Astrocyte of the cerebellum (primary cell): ENCODE data around the gene TMEM158.

Source experiments
- DNase-seq: peaks from one replicate; pipeline ENCODE4 v3.0.0-alpha.2; 2011; ENCODE audit warnings: low read depth
- H3K4me3 ChIP-seq: 2 replicates; pipeline ENCODE4 v1.5.1; 2011; ENCODE audit warnings: mild to moderate bottlenecking, low read depth, low read length, moderate library complexity
- in situ Hi-C: cut with HindIII; loops from 2 replicates; pipeline ENCODE4 v1.10.0; 2017; ENCODE audit warnings: low sequenced_read_pairs
- TF ChIP-seq, protein P1 (sequence below): IDR thresholded peaks from 2 replicates; pipeline ENCODE4 v1.5.1; 2012; ENCODE audit warnings: low read length, low read depth, moderate library complexity, mild to moderate bottlenecking; ENCODE audit errors: missing control alignments

TMEM158 gene

DNA sequence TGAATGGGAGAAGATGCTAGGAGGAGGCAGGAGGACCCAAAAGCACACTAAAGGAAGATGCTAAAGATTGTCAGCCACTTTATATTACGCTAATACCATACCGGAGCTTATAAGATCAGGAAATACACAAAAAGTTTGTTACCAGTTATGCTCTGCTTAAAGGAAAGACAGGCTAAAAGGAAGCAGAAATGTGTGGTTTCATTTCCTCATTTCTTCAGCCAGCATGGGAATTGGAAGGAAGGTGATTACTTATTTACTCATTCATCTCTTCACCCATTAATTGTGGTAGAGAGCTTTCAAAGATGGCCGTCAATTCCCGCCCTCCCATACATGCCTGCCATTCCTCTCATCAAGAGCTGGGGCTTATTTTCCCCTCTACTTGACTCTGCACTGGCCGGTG is 26.7 kb upstream of the TMEM158 start:
- TF ChIP-seq, protein P1, sequence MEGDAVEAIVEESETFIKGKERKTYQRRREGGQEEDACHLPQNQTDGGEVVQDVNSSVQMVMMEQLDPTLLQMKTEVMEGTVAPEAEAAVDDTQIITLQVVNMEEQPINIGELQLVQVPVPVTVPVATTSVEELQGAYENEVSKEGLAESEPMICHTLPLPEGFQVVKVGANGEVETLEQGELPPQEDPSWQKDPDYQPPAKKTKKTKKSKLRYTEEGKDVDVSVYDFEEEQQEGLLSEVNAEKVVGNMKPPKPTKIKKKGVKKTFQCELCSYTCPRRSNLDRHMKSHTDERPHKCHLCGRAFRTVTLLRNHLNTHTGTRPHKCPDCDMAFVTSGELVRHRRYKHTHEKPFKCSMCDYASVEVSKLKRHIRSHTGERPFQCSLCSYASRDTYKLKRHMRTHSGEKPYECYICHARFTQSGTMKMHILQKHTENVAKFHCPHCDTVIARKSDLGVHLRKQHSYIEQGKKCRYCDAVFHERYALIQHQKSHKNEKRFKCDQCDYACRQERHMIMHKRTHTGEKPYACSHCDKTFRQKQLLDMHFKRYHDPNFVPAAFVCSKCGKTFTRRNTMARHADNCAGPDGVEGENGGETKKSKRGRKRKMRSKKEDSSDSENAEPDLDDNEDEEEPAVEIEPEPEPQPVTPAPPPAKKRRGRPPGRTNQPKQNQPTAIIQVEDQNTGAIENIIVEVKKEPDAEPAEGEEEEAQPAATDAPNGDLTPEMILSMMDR: no peak
- in situ Hi-C loops: no loop called here
- no peak for DNase-seq
- no peak overlapping the region for H3K4me3 ChIP-seq

DNA sequence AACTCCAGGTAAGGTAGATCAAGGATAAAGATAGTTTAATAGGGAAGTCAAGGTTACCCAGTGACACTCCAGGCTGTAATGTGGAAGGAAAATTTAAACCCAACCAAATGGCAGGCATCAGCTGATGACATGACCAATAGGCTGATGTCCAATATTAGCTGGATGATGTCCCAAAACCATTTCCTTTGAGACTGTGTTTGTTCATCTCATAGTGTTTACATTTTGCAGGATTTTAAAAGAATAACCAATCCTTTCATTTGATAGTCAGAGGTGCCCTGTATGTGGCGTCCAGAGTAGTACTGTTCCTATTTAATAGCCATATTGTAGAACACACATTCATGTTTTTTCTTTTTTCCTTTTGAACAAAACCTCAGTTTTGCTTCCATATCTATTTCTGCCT is 23.3 kb upstream of the TMEM158 start:
- TF ChIP-seq, protein P1: no peak
- in situ Hi-C loops: no loop called here
- DNase-seq: no peak
- no peak overlapping the region for H3K4me3 ChIP-seq

DNA sequence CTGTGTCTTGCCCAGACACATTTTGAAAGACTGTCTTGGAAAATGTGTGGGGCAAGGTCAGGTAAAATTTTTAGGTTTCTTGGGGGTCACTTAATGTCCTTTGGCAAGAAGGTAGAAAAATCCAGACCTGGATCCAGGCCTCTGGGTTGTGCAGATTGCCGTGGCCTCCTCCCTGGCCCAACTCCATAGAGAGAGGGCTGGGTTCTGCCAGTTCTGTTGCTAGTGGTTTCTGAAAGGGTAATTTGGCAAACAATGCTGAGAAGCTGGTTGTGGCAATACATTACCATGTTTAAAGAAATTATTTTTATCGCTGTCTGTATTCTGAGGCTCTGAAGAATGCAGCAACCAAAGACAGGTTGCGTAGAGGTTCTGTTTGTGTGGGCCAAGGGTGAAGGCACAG is 20.2 kb upstream of the TMEM158 start:
- TF ChIP-seq, protein P1: no peak
- H3K4me3 ChIP-seq: no peak overlapping the region
- no peak for DNase-seq
- in situ Hi-C loops: no loop called here

DNA sequence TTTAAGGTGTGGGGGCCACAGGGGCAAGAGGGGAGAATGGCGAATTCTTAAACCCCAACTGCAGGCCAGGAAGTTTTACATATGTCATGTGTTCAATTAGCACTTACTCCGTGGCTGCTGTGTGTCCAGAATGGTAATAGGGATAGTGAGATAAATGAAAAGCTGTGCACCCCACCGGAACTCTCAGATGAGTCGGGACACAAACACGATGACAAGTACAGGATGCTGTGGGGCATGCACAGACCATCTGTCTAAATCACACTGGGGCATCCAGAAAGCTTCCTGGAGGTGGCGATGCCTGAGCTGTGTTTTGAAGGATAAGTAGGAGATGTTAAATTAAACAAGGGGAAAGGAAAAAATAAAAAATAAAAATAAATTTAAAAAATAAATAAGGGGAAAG is 18.3 kb upstream of the TMEM158 start:
- no peak overlapping the region for H3K4me3 ChIP-seq
- in situ Hi-C loops: no loop called here
- TF ChIP-seq, protein P1: no peak
- DNase-seq: no peak

DNA sequence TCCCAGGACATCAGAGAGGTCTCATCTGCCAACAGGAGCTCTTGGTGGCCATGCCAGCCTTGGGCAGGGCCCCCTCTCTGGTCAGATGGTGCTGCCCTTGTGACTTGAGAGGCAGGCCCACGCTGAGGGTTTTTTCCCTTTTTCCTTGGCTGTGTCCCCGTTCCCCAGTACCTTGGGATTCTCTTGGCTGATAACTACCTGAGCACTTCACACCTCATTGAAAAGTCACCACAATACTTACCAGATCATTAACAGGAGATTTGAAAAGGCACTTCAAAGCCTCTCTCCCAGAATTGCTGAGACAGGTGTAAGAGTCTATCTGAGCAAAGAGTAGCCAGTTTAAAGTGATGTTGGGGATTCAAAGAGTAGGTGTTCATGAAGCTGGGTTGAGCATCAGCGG is 15.1 kb upstream of the TMEM158 start:
- DNase-seq: no peak
- TF ChIP-seq, protein P1: no peak
- H3K4me3 ChIP-seq: no peak overlapping the region
- in situ Hi-C loops: no loop called here

DNA sequence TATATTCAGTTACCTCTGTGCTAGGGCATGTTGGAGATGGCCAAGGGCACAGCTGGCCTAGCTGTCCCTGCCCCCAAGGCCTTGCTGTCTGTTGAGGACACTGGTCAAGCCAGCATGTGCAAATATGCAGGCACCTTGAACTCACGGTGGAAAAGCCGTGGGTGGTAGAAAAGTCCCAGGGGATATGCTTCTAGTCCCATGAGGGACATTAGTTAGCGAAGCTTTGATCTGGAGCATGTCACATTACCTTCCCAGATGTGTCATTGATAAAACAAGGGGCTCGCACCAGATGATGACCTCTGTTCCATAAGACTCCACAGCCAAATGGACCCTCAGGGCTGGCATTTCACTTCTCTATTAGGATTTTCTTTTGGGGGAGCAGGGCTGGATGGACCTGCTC is 14.2 kb upstream of the TMEM158 start:
- TF ChIP-seq, protein P1: no peak
- in situ Hi-C loops: no loop called here
- no peak for DNase-seq
- no peak overlapping the region for H3K4me3 ChIP-seq

DNA sequence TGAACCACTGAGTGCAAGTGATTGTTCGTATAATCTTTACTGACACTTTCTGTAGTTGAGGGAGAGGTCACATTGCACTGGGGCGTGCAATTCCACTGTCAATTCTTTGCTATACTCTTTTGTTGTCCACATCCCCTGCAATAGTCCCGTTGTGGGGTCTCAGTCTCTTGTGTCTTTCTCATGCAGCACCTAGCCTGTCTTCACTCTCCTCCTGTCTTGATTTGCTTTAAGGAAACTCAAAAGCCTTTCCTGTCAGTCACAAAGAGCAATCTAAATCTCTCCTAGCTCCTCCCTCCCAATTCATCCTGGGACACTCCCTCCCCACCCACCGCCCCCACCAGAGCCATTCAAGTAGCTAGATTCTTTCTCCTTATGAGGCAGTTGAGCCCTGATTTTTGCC is 13.2 kb upstream of the TMEM158 start:
- in situ Hi-C loops: no loop called here
- TF ChIP-seq, protein P1: no peak
- H3K4me3 ChIP-seq: no peak overlapping the region
- no peak for DNase-seq
